IMR-90 (cell line): ENCODE data around the gene EEPD1. TPM values are rescaled to one million over a fixed set of nuclear protein-coding genes. Genes with fewer than 3 reads are reported as not detected.

Source experiments
- ATAC-seq: fragments of 200-7000 bp; cut with Tn5 transposase; 2 replicates; pipeline ENCODE4 v1.9.1; 2020; ENCODE audit warnings: low read depth, mild to moderate bottlenecking, moderate library complexity
- BruUV-seq: library from RNA; stranded (reverse); fragments of 400-500 nt; replicated peaks from 2 replicates; lab custom pipeline; 2021; lab: Mats Ljungman, UMichigan
- CTCF ChIA-PET: fragments of 300-600 bp; formaldehyde crosslinking; extraction: SDS; loops from one replicate; lab custom pipeline; 2021; ENCODE audit warnings: antibody characterized with exemption; lab: Yijun Ruan, JAX
- POLR2A ChIA-PET: fragments of 300-600 bp; sonication (Branson Sonifier 250); formaldehyde crosslinking; loops from one replicate; lab custom pipeline; 2022; ENCODE audit warnings: antibody characterized with exemption; ENCODE audit not compliant: unreplicated experiment; lab: Charles Lee
- DNase-seq: peaks from one replicate; pipeline ENCODE4 v3.0.0; 2013
- H2AFZ ChIP-seq: replicated peaks from 2 replicates; pipeline ENCODE3; 2013; ENCODE audit warnings: low read length, mild to moderate bottlenecking; ENCODE audit not compliant: poor library complexity
- H2AK5ac ChIP-seq: 2 replicates; pipeline ENCODE4 v1.6.1; 2013; ENCODE audit warnings: low read depth, low read length, inconsistent platforms
- H2AK9ac ChIP-seq: replicated peaks from 2 replicates; pipeline ENCODE3; 2013; ENCODE audit warnings: mild to moderate bottlenecking, low read depth, low read length, moderate library complexity; ENCODE audit not compliant: poor library complexity
- H2BK120ac ChIP-seq: 2 replicates; pipeline ENCODE4 v1.6.1; 2013; ENCODE audit warnings: low read depth, low read length, inconsistent platforms
- H2BK15ac ChIP-seq: 3 replicates; pipeline ENCODE4 v1.6.1; 2013; ENCODE audit warnings: low read depth, low read length, inconsistent platforms
- H2BK20ac ChIP-seq: 2 replicates; pipeline ENCODE4 v1.6.1; 2013; ENCODE audit warnings: low read depth, mild to moderate bottlenecking, inconsistent platforms, low read length, moderate library complexity
- H2BK5ac ChIP-seq: 2 replicates; pipeline ENCODE4 v1.6.1; 2013; ENCODE audit warnings: mild to moderate bottlenecking, low read depth, low read length, inconsistent platforms; ENCODE audit not compliant: poor library complexity, severe bottlenecking
- H3K14ac ChIP-seq: replicated peaks from 2 replicates; pipeline ENCODE4 v1.6.1; 2013; ENCODE audit warnings: low read depth, low read length, inconsistent platforms
- H3K18ac ChIP-seq: 2 replicates; pipeline ENCODE4 v1.6.1; 2013; ENCODE audit warnings: low read depth, low read length, control low read depth
- H3K23ac ChIP-seq: 2 replicates; pipeline ENCODE4 v1.6.1; 2013; ENCODE audit warnings: low read depth, low read length, inconsistent platforms
- H3K27ac ChIP-seq: 2 replicates; pipeline ENCODE4 v1.5.1; 2013; ENCODE audit warnings: mild to moderate bottlenecking, control low read depth, low read length; ENCODE audit not compliant: insufficient read depth
- H3K27me3 ChIP-seq: 2 replicates; pipeline ENCODE4 v1.6.1; 2013; ENCODE audit warnings: low read length; ENCODE audit not compliant: control insufficient read depth, insufficient read depth
- H3K36me3 ChIP-seq: 2 replicates; pipeline ENCODE4 v1.6.1; 2013; ENCODE audit warnings: low read length, mixed read lengths; ENCODE audit not compliant: control insufficient read depth, insufficient read depth
- H3K4ac ChIP-seq: 2 replicates; pipeline ENCODE4 v1.6.1; 2013; ENCODE audit warnings: low read depth, low read length, inconsistent platforms
- H3K4me1 ChIP-seq: 2 replicates; pipeline ENCODE4 v1.6.1; 2013; ENCODE audit warnings: low read length, mixed read lengths; ENCODE audit not compliant: control insufficient read depth, insufficient read depth
- H3K4me2 ChIP-seq: 2 replicates; pipeline ENCODE4 v1.6.1; 2013; ENCODE audit warnings: low read depth, mild to moderate bottlenecking, control low read depth, low read length, moderate library complexity
- H3K4me3 ChIP-seq: 2 replicates; pipeline ENCODE4 v1.5.1; 2013; ENCODE audit warnings: low read depth, mild to moderate bottlenecking, control low read depth, low read length, moderate library complexity; ENCODE audit not compliant: insufficient read depth
- H3K56ac ChIP-seq: 2 replicates; pipeline ENCODE4 v1.6.1; 2013; ENCODE audit warnings: low read length, inconsistent platforms; ENCODE audit not compliant: insufficient read depth; ENCODE audit errors: extremely low read depth
- H3K79me1 ChIP-seq, 2 experiments: 2 replicates each; pipeline ENCODE4 v1.6.1; 2013; ENCODE audit warnings: low read length in 2 of 2, inconsistent platforms in 1 of 2, low read depth in 1 of 2
- H3K9ac ChIP-seq: 2 replicates; pipeline ENCODE4 v1.6.1; 2013; ENCODE audit warnings: low read depth, low read length, control low read depth
- H3K9me1 ChIP-seq: 2 replicates; pipeline ENCODE4 v1.6.1; 2013; ENCODE audit warnings: low read length, inconsistent platforms; ENCODE audit not compliant: insufficient read depth
- H3K9me3 ChIP-seq: 2 replicates; pipeline ENCODE4 v1.6.1; 2013; ENCODE audit warnings: low read length; ENCODE audit not compliant: control insufficient read depth, insufficient read depth
- H4K20me1 ChIP-seq: 2 replicates; pipeline ENCODE4 v1.6.1; 2013; ENCODE audit warnings: low read length, inconsistent platforms; ENCODE audit not compliant: insufficient read depth
- H4K5ac ChIP-seq: 2 replicates; pipeline ENCODE4 v1.6.1; 2013; ENCODE audit warnings: mild to moderate bottlenecking, low read depth, low read length, control low read depth
- H4K8ac ChIP-seq, 2 experiments: 2 replicates each; pipeline ENCODE4 v1.6.1; 2013; ENCODE audit warnings: low read depth in 2 of 2, low read length in 2 of 2, control low read depth in 1 of 2, inconsistent platforms in 1 of 2
- H4K91ac ChIP-seq: 2 replicates; pipeline ENCODE4 v1.6.1; 2013; ENCODE audit warnings: low read depth, low read length, inconsistent platforms; ENCODE audit not compliant: insufficient read depth
- BHLHE40 ChIP-seq: fragments of 150-350 bp; IDR thresholded peaks from 2 replicates; pipeline ENCODE4 v1.6.1; 2016; ENCODE audit warnings: mild to moderate bottlenecking, low read depth, low read length
- CEBPB ChIP-seq: IDR thresholded peaks from 2 replicates; pipeline ENCODE4 v1.6.1; 2012; ENCODE audit warnings: low read depth, low read length, improper control_type of control experiment
- CHD1 ChIP-seq: IDR thresholded peaks from 2 replicates; pipeline ENCODE4 v1.6.1; 2012; ENCODE audit warnings: low read depth, low read length, improper control_type of control experiment
- CTCF ChIP-seq: conservative IDR thresholded peaks from 2 replicates; pipeline ENCODE4 v1.5.1; 2012; ENCODE audit warnings: mild to moderate bottlenecking, low read depth, low read length, improper control_type of control experiment
- ELK1 ChIP-seq: fragments of 150-350 bp; IDR thresholded peaks from 2 replicates; pipeline ENCODE4 v1.6.1; 2016; ENCODE audit warnings: low read depth, mild to moderate bottlenecking, low read length, moderate library complexity, borderline replicate concordance
- FOS ChIP-seq: fragments of 150-350 bp; IDR thresholded peaks from 2 replicates; pipeline ENCODE4 v1.6.1; 2016; ENCODE audit warnings: low read depth, low read length
- MAZ ChIP-seq: IDR thresholded peaks from 2 replicates; pipeline ENCODE4 v1.6.1; 2012; ENCODE audit warnings: low read depth, mild to moderate bottlenecking, low read length, improper control_type of control experiment, moderate library complexity, borderline replicate concordance
- MXI1 ChIP-seq: IDR thresholded peaks from 2 replicates; pipeline ENCODE4 v1.6.1; 2012; ENCODE audit warnings: low read depth, mild to moderate bottlenecking, low read length, moderate library complexity, borderline replicate concordance
- NFE2L2 ChIP-seq: fragments of 150-350 bp; IDR thresholded peaks from 2 replicates; pipeline ENCODE4 v1.6.1; 2016; ENCODE audit warnings: low read depth, mild to moderate bottlenecking, low read length
- POLR2A ChIP-seq: IDR thresholded peaks from 2 replicates; pipeline ENCODE4 v1.6.1; 2012; ENCODE audit warnings: mild to moderate bottlenecking, low read depth, low read length
- RAD21 ChIP-seq: IDR thresholded peaks from 2 replicates; pipeline ENCODE4 v1.6.1; 2012; ENCODE audit warnings: low read length, improper control_type of control experiment
- RCOR1 ChIP-seq: IDR thresholded peaks from 2 replicates; pipeline ENCODE4 v1.6.1; 2012; ENCODE audit warnings: mild to moderate bottlenecking, low read length, improper control_type of control experiment; ENCODE audit not compliant: insufficient replicate concordance
- RFX5 ChIP-seq: IDR thresholded peaks from 2 replicates; pipeline ENCODE4 v1.8.0; 2012; ENCODE audit warnings: low read depth, mild to moderate bottlenecking, low read length, moderate library complexity
- SMC3 ChIP-seq: fragments of 150-350 bp; IDR thresholded peaks from 2 replicates; pipeline ENCODE4 v1.6.1; 2016; ENCODE audit warnings: low read depth, mild to moderate bottlenecking, antibody characterized with exemption, low read length, moderate library complexity
- USF2 ChIP-seq: fragments of 150-350 bp; IDR thresholded peaks from 2 replicates; pipeline ENCODE4 v1.6.1; 2017; ENCODE audit warnings: mild to moderate bottlenecking, antibody characterized with exemption, low read length, low read depth
- WGBS, 2 experiments: methylation state at CpG; one replicate each; pipeline versions ENCODE4 v1.1.5 to v1.1.7; 2013; ENCODE audit warnings: missing lambda C conversion rate in 2 of 2; ENCODE audit not compliant: insufficient read length in 1 of 2; ENCODE audit errors: extremely low coverage in 2 of 2; 5-methylcytosine and 5-hydroxymethylcytosine counted together
- dilution Hi-C: fragments of 300-500 bp; cut with HindIII; formaldehyde crosslinking; loops from one replicate; pipeline ENCODE4 v1.14.3; 2018; ENCODE audit warnings: low sequenced_read_pairs; ENCODE audit not compliant: unreplicated experiment
- in situ Hi-C: fragments of 300-500 bp; cut with MboI; formaldehyde crosslinking; loops from 3 replicates; pipeline ENCODE4 v1.14.3; 2019; ENCODE audit warnings: low sequenced_read_pairs, inconsistent platforms, mixed read lengths
- intact Hi-C: fragments of 100-400 bp; cut with micrococcal nuclease; formaldehyde crosslinking; loops from 2 replicates; pipeline ENCODE4 v1.10.0; 2022
- polyA plus RNA-seq, 3 experiments: library from polyadenylated mRNA; depleted of rRNA; stranded (reverse); fragments of >200 nt; gene quantifications; 2 replicates each; pipeline ENCODE4 v1.2.3, GENCODE V29; 2012; ENCODE audit warnings: low replicate concordance in 1 of 3
- total RNA-seq: library from RNA; depleted of rRNA; stranded (reverse); fragments of >200 nt; gene quantifications from 2 replicates; pipeline ENCODE4 v1.2.3, GENCODE V29; 2012

The EEPD1 gene
- total and polyA plus RNA-seq, 2 of the 4 experiments (the other 2 are of a cell fraction), result 7.3 to 15.2 TPM

GRCh38 chr7:36103837-36104561, 49.1 kb upstream of the EEPD1 start:
- POLR2A ChIA-PET, result no interaction called here
- Histone ChIP-seq H3K27ac (no peak overlapping the region), H3K9me1 (no peaks in the 10 kb centered on the region), H2BK15ac (no peak overlapping the region), H4K5ac (no peak overlapping the region), H2BK120ac (no peak overlapping the region), H3K56ac (no peak overlapping the region), H3K4me1 (no peaks in the 10 kb centered on the region), H3K23ac (no peak overlapping the region), H3K14ac (no peak overlapping the region), H3K4ac (no peak overlapping the region), H3K4me3 (no peak overlapping the region), H4K20me1 (no peaks in the 10 kb centered on the region), H2AFZ (no peak overlapping the region), H3K9me3 (peaks cover 5% of the 10 kb centered on the region; the same call in 1 of the 2 replicates), H3K79me1 (no peaks in the 10 kb centered on the region), H3K9ac (no peak overlapping the region), H2BK20ac (no peak overlapping the region), H3K36me3 (no peaks in the 10 kb centered on the region), H2AK5ac (no peak overlapping the region), H4K8ac (no peak overlapping the region), H3K27me3 (peaks cover 4% of the 10 kb centered on the region), H2AK9ac (no peak overlapping the region), H4K91ac (no peak overlapping the region), H3K4me2 (no peak overlapping the region), H3K18ac (no peak overlapping the region), H2BK5ac (no peak overlapping the region)
- intact Hi-C loops, result no loop called here
- CTCF ChIA-PET, result no interaction called here
- dilution Hi-C loops, result no loop called here
- WGBS, 2 experiments, result 83% methylated on average over 1 of the region's 3 CpGs; no CpG with 5 or more reads in 1 of the 2 experiments
- in situ Hi-C loops, result no loop called here
- DNase-seq, result no peak
- TF ChIP-seq CHD1 (no peak), POLR2A (no peak), NFE2L2 (no peak), USF2 (no peak), CEBPB (no peak), CTCF (no peak), RFX5 (no peak), RAD21 (no peak), SMC3 (no peak), MXI1 (no peak), MAZ (no peak), BHLHE40 (no peak), RCOR1 (no peak), ELK1 (no peak), FOS (no peak)
- ATAC-seq, result no peak
- no TSS peak for BruUV-seq
